HEK293 (cell line): ENCODE results near the gene WDR89.

Source experiments
- CTCF ChIA-PET: fragments of 350-600 bp; formaldehyde crosslinking; extraction: SDS; loops from one replicate; lab custom pipeline; 2021; ENCODE audit warnings: antibody characterized with exemption; lab: Yijun Ruan, JAX
- POLR2A ChIA-PET: fragments of 300-600 bp; formaldehyde crosslinking; extraction: SDS; loops from one replicate; lab custom pipeline; 2020; ENCODE audit warnings: antibody characterized with exemption, inconsistent platforms; lab: Yijun Ruan, JAX
- H3K27ac ChIP-seq: fragments of 200-500 bp; sonication (Bioruptor generic); 2 replicates; pipeline ENCODE4 v1.5.1; 2014; ENCODE audit warnings: low read depth, low read length, control low read depth, inconsistent platforms; ENCODE audit errors: extremely low read depth
- H3K36me3 ChIP-seq, 2 experiments: fragments of 200-500 bp in 1 of 2; sonication (Bioruptor generic) in 1 of 2; 1 replicate in 1 of 2; 2 replicates in 1 of 2; pipeline ENCODE4 v1.5.1; 2014 to 2017; ENCODE audit warnings: inconsistent platforms in 2 of 2, low read length in 2 of 2; ENCODE audit not compliant: control insufficient read depth in 2 of 2, insufficient read depth in 1 of 2
- H3K4me1 ChIP-seq: fragments of 200-500 bp; sonication (Bioruptor generic); 2 replicates; pipeline ENCODE4 v1.5.1; 2014; ENCODE audit warnings: mild to moderate bottlenecking, low read length, inconsistent platforms; ENCODE audit not compliant: control insufficient read depth, insufficient read depth
- H3K4me3 ChIP-seq: 2 replicates; pipeline ENCODE4 v1.5.1; 2011; ENCODE audit warnings: low read depth, mild to moderate bottlenecking, control low read depth, low read length, moderate library complexity
- H3K9me3 ChIP-seq: fragments of 200-500 bp; sonication (Bioruptor generic); 2 replicates; pipeline ENCODE4 v1.5.1; 2014; ENCODE audit warnings: low read depth, low read length, inconsistent platforms; ENCODE audit not compliant: control insufficient read depth, insufficient read depth
- EGR2 ChIP-seq: fragments of 450-650 bp; formaldehyde crosslinking; IDR thresholded peaks from 2 replicates; pipeline ENCODE4 v1.5.1; 2016; ENCODE audit warnings: low read depth, missing biosample characterization, missing genetic modification characterization
- GLI2 ChIP-seq: fragments of 450-650 bp; formaldehyde crosslinking; IDR thresholded peaks from 2 replicates; pipeline ENCODE4; 2017; ENCODE audit warnings: missing biosample characterization, missing genetic modification characterization, low read depth, borderline replicate concordance
- GLIS1 ChIP-seq: fragments of 450-650 bp; formaldehyde crosslinking; IDR thresholded peaks from 2 replicates; pipeline ENCODE4 v1.5.1; 2016; ENCODE audit warnings: missing biosample characterization, missing genetic modification characterization
- HOXA7 ChIP-seq: sonication (generic); formaldehyde crosslinking; IDR thresholded peaks from 2 replicates; pipeline ENCODE4 v1.8.1; 2022; ENCODE audit warnings: missing genetic modification reagents, borderline replicate concordance
- KLF10 ChIP-seq: fragments of 450-650 bp; IDR thresholded peaks from 2 replicates; pipeline ENCODE4 v1.5.1; 2018; ENCODE audit warnings: missing biosample characterization, mild to moderate bottlenecking, missing genetic modification characterization
- ZFHX2 ChIP-seq: fragments of 450-650 bp; formaldehyde crosslinking; conservative IDR thresholded peaks from 2 replicates; pipeline ENCODE4 v1.5.1; 2016; ENCODE audit warnings: missing biosample characterization, missing genetic modification characterization
- ZNF10 ChIP-seq: fragments of 450-650 bp; formaldehyde crosslinking; IDR thresholded peaks from 2 replicates; pipeline ENCODE4 v1.5.1; 2017; ENCODE audit warnings: missing biosample characterization, missing genetic modification characterization
- ZNF138 ChIP-seq: fragments of 450-650 bp; formaldehyde crosslinking; IDR thresholded peaks from 2 replicates; pipeline ENCODE4 v1.5.1; 2016; ENCODE audit warnings: missing biosample characterization, missing genetic modification characterization, borderline replicate concordance
- ZNF169 ChIP-seq: fragments of 450-650 bp; formaldehyde crosslinking; IDR thresholded peaks from 2 replicates; pipeline ENCODE4 v1.5.1; 2016; ENCODE audit warnings: missing biosample characterization, missing genetic modification characterization
- ZNF223 ChIP-seq: fragments of 450-650 bp; formaldehyde crosslinking; IDR thresholded peaks from 2 replicates; pipeline ENCODE4 v1.5.1; 2016; ENCODE audit warnings: missing biosample characterization, missing genetic modification characterization
- ZNF433 ChIP-seq: fragments of 450-650 bp; formaldehyde crosslinking; IDR thresholded peaks from 2 replicates; pipeline ENCODE4 v1.5.1; 2016; ENCODE audit warnings: missing biosample characterization, missing genetic modification characterization, low read depth
- ZNF501 ChIP-seq: fragments of 450-650 bp; formaldehyde crosslinking; IDR thresholded peaks from 2 replicates; pipeline ENCODE4 v1.5.1; 2016; ENCODE audit warnings: missing biosample characterization, missing genetic modification characterization
- ZNF548 ChIP-seq: fragments of 450-650 bp; formaldehyde crosslinking; IDR thresholded peaks from 2 replicates; pipeline ENCODE4 v1.5.1; 2016; ENCODE audit warnings: missing biosample characterization, missing genetic modification characterization
- ZNF585B ChIP-seq: fragments of 450-650 bp; formaldehyde crosslinking; IDR thresholded peaks from 2 replicates; pipeline ENCODE4 v1.5.1; 2016; ENCODE audit warnings: missing biosample characterization, missing genetic modification characterization
- ZNF660 ChIP-seq: fragments of 450-650 bp; IDR thresholded peaks from 2 replicates; pipeline ENCODE4 v1.5.1; 2018; ENCODE audit warnings: missing biosample characterization, mild to moderate bottlenecking, missing genetic modification characterization
- ZNF843 ChIP-seq: fragments of 450-650 bp; formaldehyde crosslinking; IDR thresholded peaks from 2 replicates; pipeline ENCODE4 v1.5.1; 2016; ENCODE audit warnings: missing biosample characterization, missing genetic modification characterization
- TF ChIP-seq, protein P1 (sequence below): fragments of 450-650 bp; formaldehyde crosslinking; IDR thresholded peaks from 2 replicates; pipeline ENCODE4 v1.5.1; 2017; ENCODE audit warnings: missing biosample characterization, mild to moderate bottlenecking, missing genetic modification characterization, moderate library complexity
- TF ChIP-seq, protein P2 (sequence below): fragments of 450-650 bp; formaldehyde crosslinking; IDR thresholded peaks from 2 replicates; pipeline ENCODE4 v1.5.1; 2017; ENCODE audit warnings: missing biosample characterization, missing genetic modification characterization
- TF ChIP-seq, protein P3 (sequence below): fragments of 450-650 bp; formaldehyde crosslinking; IDR thresholded peaks from 2 replicates; pipeline ENCODE4 v1.5.1; 2016; ENCODE audit warnings: missing biosample characterization, missing genetic modification characterization
- TF ChIP-seq, protein P4 (sequence below): fragments of 450-650 bp; formaldehyde crosslinking; IDR thresholded peaks from 2 replicates; pipeline ENCODE4 v1.5.1; 2016; ENCODE audit warnings: missing biosample characterization, missing genetic modification characterization
- TF ChIP-seq, protein P5 (sequence below): fragments of 450-650 bp; formaldehyde crosslinking; conservative IDR thresholded peaks from 2 replicates; pipeline ENCODE4 v1.5.1; 2016; ENCODE audit warnings: low read depth, missing biosample characterization, missing genetic modification characterization
- TF ChIP-seq, protein P6 (sequence below): fragments of 450-650 bp; formaldehyde crosslinking; IDR thresholded peaks from 2 replicates; pipeline ENCODE4 v1.5.1; 2017; ENCODE audit warnings: missing biosample characterization, missing genetic modification characterization

The WDR89 gene

DNA sequence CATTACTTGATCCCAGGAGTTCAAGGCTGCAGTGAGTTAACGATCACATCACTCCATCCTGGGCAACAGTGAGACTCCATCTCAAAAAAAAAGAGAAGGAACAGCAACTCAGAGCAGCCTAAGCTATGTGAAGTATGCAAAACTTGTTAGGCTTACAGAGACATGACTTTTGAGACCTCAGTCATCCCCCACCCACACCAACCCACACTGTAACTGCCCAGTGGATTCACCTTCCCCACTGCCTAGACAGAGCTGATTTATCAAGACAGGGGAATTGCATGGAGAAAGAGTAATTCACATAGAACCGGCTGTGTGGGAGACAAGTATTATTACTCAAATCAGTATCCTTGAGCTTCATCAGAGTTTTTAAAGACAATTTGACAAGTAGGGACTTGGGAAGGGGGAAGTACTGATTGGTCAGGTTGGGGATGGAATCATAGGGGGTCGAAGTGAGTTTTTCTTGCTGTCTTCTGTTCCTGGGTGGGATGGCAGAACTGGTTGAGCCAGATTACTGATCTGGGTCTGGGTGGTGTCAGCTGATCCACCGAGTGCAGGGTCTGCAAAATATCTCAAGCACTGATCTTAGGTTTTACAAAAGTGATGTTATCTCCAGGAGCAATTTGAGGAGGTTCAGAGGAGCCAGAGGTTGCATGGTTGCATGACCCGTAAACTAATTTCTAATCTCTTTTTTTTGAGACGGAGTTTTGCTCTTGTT is 6.2 kb upstream of the WDR89 start:
- Histone ChIP-seq H3K36me3 (no peaks in the 10 kb centered on the region; a peak in 1 of 3 replicates), H3K9me3 (no peaks in the 10 kb centered on the region), H3K4me1 (no peaks in the 10 kb centered on the region), H3K4me3 (no peak overlapping the region), H3K27ac (no peak overlapping the region)
- ChIA-PET POLR2A (no interaction called here), CTCF (interaction anchor here (0.5 kb wide), 1 partner anchor 10 kb away, joined by 3 read pairs; no protein-coding TSS in a partner anchor)
- TF ChIP-seq, protein P1, sequence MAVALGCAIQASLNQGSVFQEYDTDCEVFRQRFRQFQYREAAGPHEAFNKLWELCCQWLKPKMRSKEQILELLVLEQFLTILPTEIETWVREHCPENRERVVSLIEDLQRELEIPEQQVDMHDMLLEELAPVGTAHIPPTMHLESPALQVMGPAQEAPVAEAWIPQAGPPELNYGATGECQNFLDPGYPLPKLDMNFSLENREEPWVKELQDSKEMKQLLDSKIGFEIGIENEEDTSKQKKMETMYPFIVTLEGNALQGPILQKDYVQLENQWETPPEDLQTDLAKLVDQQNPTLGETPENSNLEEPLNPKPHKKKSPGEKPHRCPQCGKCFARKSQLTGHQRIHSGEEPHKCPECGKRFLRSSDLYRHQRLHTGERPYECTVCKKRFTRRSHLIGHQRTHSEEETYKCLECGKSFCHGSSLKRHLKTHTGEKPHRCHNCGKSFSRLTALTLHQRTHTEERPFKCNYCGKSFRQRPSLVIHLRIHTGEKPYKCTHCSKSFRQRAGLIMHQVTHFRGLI (tag by site-specific recombination): no peak
- TF ChIP-seq ZFHX2: peak; percentile 36; the same call in 1 of the 2 replicates
- TF ChIP-seq, protein P2, sequence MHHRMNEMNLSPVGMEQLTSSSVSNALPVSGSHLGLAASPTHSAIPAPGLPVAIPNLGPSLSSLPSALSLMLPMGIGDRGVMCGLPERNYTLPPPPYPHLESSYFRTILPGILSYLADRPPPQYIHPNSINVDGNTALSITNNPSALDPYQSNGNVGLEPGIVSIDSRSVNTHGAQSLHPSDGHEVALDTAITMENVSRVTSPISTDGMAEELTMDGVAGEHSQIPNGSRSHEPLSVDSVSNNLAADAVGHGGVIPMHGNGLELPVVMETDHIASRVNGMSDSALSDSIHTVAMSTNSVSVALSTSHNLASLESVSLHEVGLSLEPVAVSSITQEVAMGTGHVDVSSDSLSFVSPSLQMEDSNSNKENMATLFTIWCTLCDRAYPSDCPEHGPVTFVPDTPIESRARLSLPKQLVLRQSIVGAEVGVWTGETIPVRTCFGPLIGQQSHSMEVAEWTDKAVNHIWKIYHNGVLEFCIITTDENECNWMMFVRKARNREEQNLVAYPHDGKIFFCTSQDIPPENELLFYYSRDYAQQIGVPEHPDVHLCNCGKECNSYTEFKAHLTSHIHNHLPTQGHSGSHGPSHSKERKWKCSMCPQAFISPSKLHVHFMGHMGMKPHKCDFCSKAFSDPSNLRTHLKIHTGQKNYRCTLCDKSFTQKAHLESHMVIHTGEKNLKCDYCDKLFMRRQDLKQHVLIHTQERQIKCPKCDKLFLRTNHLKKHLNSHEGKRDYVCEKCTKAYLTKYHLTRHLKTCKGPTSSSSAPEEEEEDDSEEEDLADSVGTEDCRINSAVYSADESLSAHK (tag by site-specific recombination): no peak
- no peak for TF ChIP-seq ZNF548 (tag by site-specific recombination)
- no peak for TF ChIP-seq ZNF169 (tag by site-specific recombination)
- TF ChIP-seq GLIS1: no peak
- TF ChIP-seq ZNF843: no peak
- TF ChIP-seq, protein P3, sequence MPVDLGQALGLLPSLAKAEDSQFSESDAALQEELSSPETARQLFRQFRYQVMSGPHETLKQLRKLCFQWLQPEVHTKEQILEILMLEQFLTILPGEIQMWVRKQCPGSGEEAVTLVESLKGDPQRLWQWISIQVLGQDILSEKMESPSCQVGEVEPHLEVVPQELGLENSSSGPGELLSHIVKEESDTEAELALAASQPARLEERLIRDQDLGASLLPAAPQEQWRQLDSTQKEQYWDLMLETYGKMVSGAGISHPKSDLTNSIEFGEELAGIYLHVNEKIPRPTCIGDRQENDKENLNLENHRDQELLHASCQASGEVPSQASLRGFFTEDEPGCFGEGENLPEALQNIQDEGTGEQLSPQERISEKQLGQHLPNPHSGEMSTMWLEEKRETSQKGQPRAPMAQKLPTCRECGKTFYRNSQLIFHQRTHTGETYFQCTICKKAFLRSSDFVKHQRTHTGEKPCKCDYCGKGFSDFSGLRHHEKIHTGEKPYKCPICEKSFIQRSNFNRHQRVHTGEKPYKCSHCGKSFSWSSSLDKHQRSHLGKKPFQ (tag by site-specific recombination): no peak
- TF ChIP-seq, protein P4, sequence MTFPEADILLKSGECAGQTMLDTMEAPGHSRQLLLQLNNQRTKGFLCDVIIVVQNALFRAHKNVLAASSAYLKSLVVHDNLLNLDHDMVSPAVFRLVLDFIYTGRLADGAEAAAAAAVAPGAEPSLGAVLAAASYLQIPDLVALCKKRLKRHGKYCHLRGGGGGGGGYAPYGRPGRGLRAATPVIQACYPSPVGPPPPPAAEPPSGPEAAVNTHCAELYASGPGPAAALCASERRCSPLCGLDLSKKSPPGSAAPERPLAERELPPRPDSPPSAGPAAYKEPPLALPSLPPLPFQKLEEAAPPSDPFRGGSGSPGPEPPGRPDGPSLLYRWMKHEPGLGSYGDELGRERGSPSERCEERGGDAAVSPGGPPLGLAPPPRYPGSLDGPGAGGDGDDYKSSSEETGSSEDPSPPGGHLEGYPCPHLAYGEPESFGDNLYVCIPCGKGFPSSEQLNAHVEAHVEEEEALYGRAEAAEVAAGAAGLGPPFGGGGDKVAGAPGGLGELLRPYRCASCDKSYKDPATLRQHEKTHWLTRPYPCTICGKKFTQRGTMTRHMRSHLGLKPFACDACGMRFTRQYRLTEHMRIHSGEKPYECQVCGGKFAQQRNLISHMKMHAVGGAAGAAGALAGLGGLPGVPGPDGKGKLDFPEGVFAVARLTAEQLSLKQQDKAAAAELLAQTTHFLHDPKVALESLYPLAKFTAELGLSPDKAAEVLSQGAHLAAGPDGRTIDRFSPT (tag by site-specific recombination): no peak
- TF ChIP-seq ZNF10 (tag by site-specific recombination): no peak
- TF ChIP-seq GLI2 (tag by site-specific recombination): no peak
- no peak for TF ChIP-seq HOXA7 (CRISPR knock-in tag)
- TF ChIP-seq ZNF223 (tag by site-specific recombination): no peak
- no peak for TF ChIP-seq ZNF501 (tag by site-specific recombination)
- TF ChIP-seq ZNF585B (tag by site-specific recombination): no peak
- peak; percentile 27; the same call in 1 of the 2 replicates for TF ChIP-seq EGR2 (tag by site-specific recombination)

DNA sequence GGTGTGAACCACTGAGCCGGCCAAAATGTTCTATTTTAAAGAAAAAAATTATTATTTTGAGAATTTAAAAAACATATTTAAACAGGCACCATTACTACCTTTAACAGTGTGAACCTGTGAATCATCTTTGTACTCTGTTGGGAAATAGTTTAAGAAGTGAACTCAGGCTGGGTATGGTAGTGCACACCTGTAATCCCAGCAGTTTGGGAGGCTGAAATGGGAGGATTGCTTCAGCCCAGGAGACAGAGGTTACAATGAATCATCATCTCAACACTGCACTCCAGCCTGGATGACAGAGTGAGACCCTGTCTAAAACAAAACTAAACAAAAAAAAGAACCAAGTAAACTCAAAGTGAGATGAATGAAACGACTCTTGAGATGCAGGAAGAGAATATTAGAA is 3.1 kb upstream of the WDR89 start:
- ChIA-PET POLR2A (no interaction called here), CTCF (interaction anchor here (0.7 kb wide), 1 partner anchor 106 kb away, joined by 4 read pairs; no protein-coding TSS in a partner anchor)
- Histone ChIP-seq H3K27ac (no peak overlapping the region), H3K4me3 (no peak overlapping the region), H3K9me3 (no peaks in the 10 kb centered on the region), H3K4me1 (no peaks in the 10 kb centered on the region; the same call in 1 of the 2 replicates), H3K36me3 (peaks cover 0 to 2% of the 10 kb centered on the region in 2 experiments; a peak in 2 of 3 replicates)
- TF ChIP-seq KLF10 (tag by site-specific recombination) (no peak), ZNF433 (tag by site-specific recombination) (no peak), ZNF138 (no peak), ZNF660 (tag by site-specific recombination) (no peak)
- TF ChIP-seq, protein P5, sequence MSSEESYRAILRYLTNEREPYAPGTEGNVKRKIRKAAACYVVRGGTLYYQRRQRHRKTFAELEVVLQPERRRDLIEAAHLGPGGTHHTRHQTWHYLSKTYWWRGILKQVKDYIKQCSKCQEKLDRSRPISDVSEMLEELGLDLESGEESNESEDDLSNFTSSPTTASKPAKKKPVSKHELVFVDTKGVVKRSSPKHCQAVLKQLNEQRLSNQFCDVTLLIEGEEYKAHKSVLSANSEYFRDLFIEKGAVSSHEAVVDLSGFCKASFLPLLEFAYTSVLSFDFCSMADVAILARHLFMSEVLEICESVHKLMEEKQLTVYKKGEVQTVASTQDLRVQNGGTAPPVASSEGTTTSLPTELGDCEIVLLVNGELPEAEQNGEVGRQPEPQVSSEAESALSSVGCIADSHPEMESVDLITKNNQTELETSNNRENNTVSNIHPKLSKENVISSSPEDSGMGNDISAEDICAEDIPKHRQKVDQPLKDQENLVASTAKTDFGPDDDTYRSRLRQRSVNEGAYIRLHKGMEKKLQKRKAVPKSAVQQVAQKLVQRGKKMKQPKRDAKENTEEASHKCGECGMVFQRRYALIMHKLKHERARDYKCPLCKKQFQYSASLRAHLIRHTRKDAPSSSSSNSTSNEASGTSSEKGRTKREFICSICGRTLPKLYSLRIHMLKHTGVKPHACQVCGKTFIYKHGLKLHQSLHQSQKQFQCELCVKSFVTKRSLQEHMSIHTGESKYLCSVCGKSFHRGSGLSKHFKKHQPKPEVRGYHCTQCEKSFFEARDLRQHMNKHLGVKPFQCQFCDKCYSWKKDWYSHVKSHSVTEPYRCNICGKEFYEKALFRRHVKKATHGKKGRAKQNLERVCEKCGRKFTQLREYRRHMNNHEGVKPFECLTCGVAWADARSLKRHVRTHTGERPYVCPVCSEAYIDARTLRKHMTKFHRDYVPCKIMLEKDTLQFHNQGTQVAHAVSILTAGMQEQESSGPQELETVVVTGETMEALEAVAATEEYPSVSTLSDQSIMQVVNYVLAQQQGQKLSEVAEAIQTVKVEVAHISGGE (tag by site-specific recombination): no peak
- TF ChIP-seq, protein P6, sequence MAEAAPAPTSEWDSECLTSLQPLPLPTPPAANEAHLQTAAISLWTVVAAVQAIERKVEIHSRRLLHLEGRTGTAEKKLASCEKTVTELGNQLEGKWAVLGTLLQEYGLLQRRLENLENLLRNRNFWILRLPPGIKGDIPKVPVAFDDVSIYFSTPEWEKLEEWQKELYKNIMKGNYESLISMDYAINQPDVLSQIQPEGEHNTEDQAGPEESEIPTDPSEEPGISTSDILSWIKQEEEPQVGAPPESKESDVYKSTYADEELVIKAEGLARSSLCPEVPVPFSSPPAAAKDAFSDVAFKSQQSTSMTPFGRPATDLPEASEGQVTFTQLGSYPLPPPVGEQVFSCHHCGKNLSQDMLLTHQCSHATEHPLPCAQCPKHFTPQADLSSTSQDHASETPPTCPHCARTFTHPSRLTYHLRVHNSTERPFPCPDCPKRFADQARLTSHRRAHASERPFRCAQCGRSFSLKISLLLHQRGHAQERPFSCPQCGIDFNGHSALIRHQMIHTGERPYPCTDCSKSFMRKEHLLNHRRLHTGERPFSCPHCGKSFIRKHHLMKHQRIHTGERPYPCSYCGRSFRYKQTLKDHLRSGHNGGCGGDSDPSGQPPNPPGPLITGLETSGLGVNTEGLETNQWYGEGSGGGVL (tag by site-specific recombination): no peak
